Measurements from ENCODE around the gene CATSPER3. TPM values are rescaled to one million over a fixed set of nuclear protein-coding genes. Genes with fewer than 3 reads are reported as not detected.
A peak's percentile ranks its signal among the peaks of the same experiment; 100 is the strongest.

Gene CATSPER3
- total RNA-seq, 1 experiment from 2014 or later = 0.37 TPM

DNA sequence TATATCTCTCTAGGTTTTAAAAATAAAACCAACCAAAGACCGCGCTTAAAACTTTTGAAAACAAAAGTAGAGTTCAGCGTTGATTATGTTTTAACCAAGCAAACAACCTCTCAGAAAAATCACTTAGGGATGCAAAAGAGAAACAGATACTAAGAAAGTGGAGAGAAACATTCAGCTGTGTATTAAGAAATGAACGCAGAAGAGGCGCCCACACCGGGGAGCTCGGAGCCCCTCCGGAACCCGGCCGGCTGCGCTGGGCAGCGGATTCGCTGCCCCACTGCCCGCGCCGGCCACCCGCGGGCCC lies 64.9 kb downstream of the CATSPER3 start (continued):
- TF ChIP-seq, protein P1, sequence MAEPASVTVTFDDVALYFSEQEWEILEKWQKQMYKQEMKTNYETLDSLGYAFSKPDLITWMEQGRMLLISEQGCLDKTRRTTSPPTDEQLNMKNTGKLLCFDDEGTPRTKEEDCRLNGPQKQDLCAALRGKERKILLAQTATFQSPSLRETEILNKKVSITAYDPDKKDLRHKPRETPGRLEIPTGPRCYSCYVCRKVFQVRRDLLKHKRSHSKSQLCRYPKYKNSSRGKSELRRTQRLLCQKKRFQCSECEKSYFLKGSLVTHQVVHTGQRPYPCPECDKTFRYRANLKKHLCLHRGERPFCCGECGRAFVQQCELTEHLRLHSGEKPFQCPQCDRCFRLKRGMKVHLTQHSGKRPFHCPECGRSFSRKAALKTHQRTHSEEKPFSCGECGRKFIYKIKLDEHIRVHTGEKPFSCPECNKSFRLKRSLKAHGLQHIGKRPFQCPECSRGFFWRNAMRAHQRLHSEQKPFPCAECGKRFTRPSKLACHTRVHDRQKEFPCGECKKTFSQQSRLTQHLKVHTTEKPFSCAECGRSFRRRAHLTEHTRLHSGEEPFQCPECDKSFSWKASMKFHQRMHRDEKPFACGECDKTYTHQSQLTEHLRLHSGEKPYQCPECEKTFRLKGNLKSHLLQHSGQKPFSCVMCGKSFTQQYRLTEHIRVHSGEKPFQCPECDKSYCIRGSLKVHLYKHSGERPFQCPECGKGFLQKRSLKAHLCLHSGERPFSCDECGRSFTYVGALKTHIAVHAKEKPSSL (CRISPR knock-in tag; conservative IDR thresholded peaks at IDR 0.05) = no peak
- no peak for TF ChIP-seq ESRRA (CRISPR knock-in tag; IDR thresholded peaks at IDR 0.05; ENCODE audit: borderline replicate concordance)
- TF ChIP-seq CREM (CRISPR knock-in tag; IDR thresholded peaks at IDR 0.05) = no peak

DNA sequence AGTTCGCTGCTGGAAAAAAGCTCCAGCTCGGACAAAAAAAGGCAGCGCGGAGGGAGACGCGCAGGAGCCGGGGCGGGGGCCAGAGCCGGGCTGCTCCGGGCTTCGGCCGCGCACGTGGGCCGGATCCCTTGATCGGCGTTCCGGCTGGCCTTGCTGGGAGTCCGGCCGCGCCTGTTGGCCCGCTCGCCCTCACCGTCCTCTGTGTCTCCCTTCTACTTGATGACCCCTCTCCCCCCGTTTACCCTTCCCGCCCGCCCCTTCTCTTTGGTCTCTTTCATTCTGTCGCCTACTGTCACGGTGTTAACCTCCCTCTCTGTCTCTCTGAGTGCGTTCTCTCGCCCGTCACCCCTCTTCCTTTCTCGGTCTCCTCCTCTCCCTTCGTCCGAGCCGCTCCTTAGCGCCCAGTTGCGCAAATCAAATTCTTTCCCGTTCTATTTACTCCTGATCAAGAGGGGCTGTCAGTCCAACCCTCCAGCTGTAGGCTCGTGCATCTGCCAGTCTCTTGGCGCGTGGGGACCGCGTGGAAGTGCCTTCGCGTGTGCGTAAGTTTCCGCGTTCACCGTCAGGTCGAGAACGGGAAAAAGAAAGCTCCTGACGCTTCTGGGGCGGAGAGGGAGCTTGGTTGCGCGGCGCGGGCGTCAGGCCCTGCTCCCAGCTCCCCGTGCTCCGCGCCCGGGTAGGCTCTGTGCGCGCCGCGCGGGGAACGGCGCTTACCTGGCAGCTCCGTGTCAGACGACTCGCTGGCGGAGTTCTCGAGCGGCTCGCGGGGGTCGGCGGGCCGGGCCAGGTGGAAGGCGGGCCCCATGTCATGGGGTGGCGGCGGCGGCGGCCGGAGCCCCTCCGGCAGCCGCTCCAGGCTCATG lies 65.5 kb downstream of the CATSPER3 start:
- CTCF ChIA-PET = interaction anchor here (1.0 to 1.7 kb wide), 2 partner anchors 10 to 158 kb away, joined by 3 to 4 read pairs; no protein-coding TSS in a partner anchor
- Mint-ChIP-seq H3K36me3 (no peaks in the 10 kb centered on the region), H3K27me3 (ENCODE audit: low read depth) (peaks cover 94% of the 10 kb centered on the region), H3K27ac (no peak overlapping the region), H3K4me3 (peak overlapping the region; percentile 56), H3K4me1 (peaks cover 47% of the 10 kb centered on the region), H3K9me3 (no peaks in the 10 kb centered on the region)
- DNase-seq (ENCODE audit: low spot score) (peak; percentile 60), ATAC-seq (no peak)
- TF ChIP-seq, protein P2, sequence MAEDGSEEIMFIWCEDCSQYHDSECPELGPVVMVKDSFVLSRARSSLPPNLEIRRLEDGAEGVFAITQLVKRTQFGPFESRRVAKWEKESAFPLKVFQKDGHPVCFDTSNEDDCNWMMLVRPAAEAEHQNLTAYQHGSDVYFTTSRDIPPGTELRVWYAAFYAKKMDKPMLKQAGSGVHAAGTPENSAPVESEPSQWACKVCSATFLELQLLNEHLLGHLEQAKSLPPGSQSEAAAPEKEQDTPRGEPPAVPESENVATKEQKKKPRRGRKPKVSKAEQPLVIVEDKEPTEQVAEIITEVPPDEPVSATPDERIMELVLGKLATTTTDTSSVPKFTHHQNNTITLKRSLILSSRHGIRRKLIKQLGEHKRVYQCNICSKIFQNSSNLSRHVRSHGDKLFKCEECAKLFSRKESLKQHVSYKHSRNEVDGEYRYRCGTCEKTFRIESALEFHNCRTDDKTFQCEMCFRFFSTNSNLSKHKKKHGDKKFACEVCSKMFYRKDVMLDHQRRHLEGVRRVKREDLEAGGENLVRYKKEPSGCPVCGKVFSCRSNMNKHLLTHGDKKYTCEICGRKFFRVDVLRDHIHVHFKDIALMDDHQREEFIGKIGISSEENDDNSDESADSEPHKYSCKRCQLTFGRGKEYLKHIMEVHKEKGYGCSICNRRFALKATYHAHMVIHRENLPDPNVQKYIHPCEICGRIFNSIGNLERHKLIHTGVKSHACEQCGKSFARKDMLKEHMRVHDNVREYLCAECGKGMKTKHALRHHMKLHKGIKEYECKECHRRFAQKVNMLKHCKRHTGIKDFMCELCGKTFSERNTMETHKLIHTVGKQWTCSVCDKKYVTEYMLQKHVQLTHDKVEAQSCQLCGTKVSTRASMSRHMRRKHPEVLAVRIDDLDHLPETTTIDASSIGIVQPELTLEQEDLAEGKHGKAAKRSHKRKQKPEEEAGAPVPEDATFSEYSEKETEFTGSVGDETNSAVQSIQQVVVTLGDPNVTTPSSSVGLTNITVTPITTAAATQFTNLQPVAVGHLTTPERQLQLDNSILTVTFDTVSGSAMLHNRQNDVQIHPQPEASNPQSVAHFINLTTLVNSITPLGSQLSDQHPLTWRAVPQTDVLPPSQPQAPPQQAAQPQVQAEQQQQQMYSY (CRISPR knock-in tag; IDR thresholded peaks at IDR 0.05) = no peak
- TF ChIP-seq ZNF219 (CRISPR knock-in tag; IDR thresholded peaks at IDR 0.05; ENCODE audit: borderline replicate concordance) (no peak), ZNF671 (CRISPR knock-in tag; IDR thresholded peaks at IDR 0.05) (no peak), SMAD4 (CRISPR knock-in tag; IDR thresholded peaks at IDR 0.05) (no peak), GRHL2 (CRISPR knock-in tag; IDR thresholded peaks at IDR 0.05; ENCODE audit: insufficient replicate concordance, severe bottlenecking) (no peak), HMGA2 (CRISPR knock-in tag; IDR thresholded peaks at IDR 0.05) (no peak), ZNF232 (CRISPR knock-in tag; IDR thresholded peaks at IDR 0.05) (no peak), NR1H2 (CRISPR knock-in tag; IDR thresholded peaks at IDR 0.05) (no peak), NR2C2 (CRISPR knock-in tag; IDR thresholded peaks at IDR 0.05) (no peak), PRRX2 (CRISPR knock-in tag; IDR thresholded peaks at IDR 0.05) (no peak), FOXJ3 (CRISPR knock-in tag; IDR thresholded peaks at IDR 0.05; ENCODE audit: borderline replicate concordance) (no peak)
- POLR2A ChIA-PET = no interaction called here

DNA sequence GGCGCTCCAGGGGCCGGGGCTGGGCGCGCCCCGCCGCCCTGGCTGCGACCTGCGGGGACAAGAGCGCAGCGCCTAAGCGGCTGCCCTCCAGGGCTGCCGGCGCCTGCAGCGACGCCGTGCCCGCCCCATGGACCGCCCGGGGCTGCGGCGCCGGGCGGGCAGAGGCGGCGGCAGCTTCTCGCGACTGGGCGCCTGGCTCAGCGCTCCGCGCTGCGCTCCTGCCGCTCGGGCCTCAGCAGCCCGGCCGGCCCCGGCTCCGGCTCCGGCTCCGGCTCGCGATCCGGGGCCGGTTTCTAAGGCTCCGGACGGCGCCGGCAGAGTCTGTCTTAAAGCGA lies 66.2 kb downstream of the CATSPER3 start, which contains the start of gene PITX1:
Gene PITX1 (minus strand): TSS at position 328 of the 335 bp plus-strand sequence. CDS start 347 bp downstream, outside the sequence.
- Mint-ChIP-seq H3K4me1 (peaks cover 51% of the 10 kb centered on the region), H3K9me3 (no peaks in the 10 kb centered on the region), H3K36me3 (no peaks in the 10 kb centered on the region), H3K27ac (no peak within 1 kb of the TSS), H3K27me3 (ENCODE audit: low read depth) (peaks cover 94% of the 10 kb centered on the region), H3K4me3 (peak within 1 kb of the TSS; percentile 79)
- CTCF ChIA-PET = interaction anchor here (1.0 to 1.7 kb wide), 2 partner anchors 9 to 157 kb away, joined by 3 to 4 read pairs; no protein-coding TSS in a partner anchor
- TF ChIP-seq, protein P3, sequence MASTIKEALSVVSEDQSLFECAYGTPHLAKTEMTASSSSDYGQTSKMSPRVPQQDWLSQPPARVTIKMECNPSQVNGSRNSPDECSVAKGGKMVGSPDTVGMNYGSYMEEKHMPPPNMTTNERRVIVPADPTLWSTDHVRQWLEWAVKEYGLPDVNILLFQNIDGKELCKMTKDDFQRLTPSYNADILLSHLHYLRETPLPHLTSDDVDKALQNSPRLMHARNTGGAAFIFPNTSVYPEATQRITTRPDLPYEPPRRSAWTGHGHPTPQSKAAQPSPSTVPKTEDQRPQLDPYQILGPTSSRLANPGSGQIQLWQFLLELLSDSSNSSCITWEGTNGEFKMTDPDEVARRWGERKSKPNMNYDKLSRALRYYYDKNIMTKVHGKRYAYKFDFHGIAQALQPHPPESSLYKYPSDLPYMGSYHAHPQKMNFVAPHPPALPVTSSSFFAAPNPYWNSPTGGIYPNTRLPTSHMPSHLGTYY (CRISPR knock-in tag; IDR thresholded peaks at IDR 0.05) = no peak
- peak; percentile 83 for TF ChIP-seq ZNF423 (CRISPR knock-in tag; IDR thresholded peaks at IDR 0.05)
- no peak for TF ChIP-seq SOX15 (CRISPR knock-in tag; IDR thresholded peaks at IDR 0.05)
- TF ChIP-seq, protein P4, sequence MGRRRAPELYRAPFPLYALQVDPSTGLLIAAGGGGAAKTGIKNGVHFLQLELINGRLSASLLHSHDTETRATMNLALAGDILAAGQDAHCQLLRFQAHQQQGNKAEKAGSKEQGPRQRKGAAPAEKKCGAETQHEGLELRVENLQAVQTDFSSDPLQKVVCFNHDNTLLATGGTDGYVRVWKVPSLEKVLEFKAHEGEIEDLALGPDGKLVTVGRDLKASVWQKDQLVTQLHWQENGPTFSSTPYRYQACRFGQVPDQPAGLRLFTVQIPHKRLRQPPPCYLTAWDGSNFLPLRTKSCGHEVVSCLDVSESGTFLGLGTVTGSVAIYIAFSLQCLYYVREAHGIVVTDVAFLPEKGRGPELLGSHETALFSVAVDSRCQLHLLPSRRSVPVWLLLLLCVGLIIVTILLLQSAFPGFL (CRISPR knock-in tag; IDR thresholded peaks at IDR 0.05; ENCODE audit: borderline replicate concordance) = no peak
- TF ChIP-seq, protein P5, sequence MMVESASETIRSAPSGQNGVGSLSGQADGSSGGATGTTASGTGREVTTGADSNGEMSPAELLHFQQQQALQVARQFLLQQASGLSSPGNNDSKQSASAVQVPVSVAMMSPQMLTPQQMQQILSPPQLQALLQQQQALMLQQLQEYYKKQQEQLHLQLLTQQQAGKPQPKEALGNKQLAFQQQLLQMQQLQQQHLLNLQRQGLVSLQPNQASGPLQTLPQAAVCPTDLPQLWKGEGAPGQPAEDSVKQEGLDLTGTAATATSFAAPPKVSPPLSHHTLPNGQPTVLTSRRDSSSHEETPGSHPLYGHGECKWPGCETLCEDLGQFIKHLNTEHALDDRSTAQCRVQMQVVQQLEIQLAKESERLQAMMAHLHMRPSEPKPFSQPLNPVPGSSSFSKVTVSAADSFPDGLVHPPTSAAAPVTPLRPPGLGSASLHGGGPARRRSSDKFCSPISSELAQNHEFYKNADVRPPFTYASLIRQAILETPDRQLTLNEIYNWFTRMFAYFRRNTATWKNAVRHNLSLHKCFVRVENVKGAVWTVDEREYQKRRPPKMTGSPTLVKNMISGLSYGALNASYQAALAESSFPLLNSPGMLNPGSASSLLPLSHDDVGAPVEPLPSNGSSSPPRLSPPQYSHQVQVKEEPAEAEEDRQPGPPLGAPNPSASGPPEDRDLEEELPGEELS (CRISPR knock-in tag; IDR thresholded peaks at IDR 0.05) = no peak
- TF ChIP-seq OVOL2 (CRISPR knock-in tag; IDR thresholded peaks at IDR 0.05; ENCODE audit: borderline replicate concordance) = no peak
- TF ChIP-seq CBFB (CRISPR knock-in tag; IDR thresholded peaks at IDR 0.05; ENCODE audit: low read depth) = no peak
- peak; percentile 0; the same call in 1 of the 2 replicates for ATAC-seq
- DNase-seq (ENCODE audit: low spot score) = no peak
- POLR2A ChIA-PET = no interaction called here

Measured in WTC11 (cell line).